B cell (primary cell): ENCODE measurements around the gene ATP5PB. TPM values are rescaled to one million over a fixed set of nuclear protein-coding genes. Genes with fewer than 3 reads are reported as not detected.
A peak's percentile ranks its signal among the peaks of the same experiment; 100 is the strongest.

Source experiments
- ATAC-seq: fragments of 200-7000 bp; cut with Tn5 transposase; one replicate; pipeline ENCODE4 v1.10.0; 2021; ENCODE audit warnings: low read depth, mild to moderate bottlenecking, moderate number of reproducible peaks, moderate library complexity
- CTCF ChIA-PET: fragments of 350-600 bp; sonication (Branson Sonifier 250); formaldehyde crosslinking; loops from one replicate; lab custom pipeline; 2021; ENCODE audit warnings: antibody characterized with exemption, inconsistent platforms; lab: Charles Lee
- POLR2A ChIA-PET: fragments of 350-600 bp; sonication (Branson Sonifier 250); formaldehyde crosslinking; loops from one replicate; lab custom pipeline; 2021; ENCODE audit warnings: antibody characterized with exemption; lab: Charles Lee
- DNase-seq: peaks from one replicate; pipeline ENCODE4 v3.0.0; 2013
- H2AFZ ChIP-seq: 2 replicates; pipeline ENCODE4 v1.6.1; 2012; ENCODE audit warnings: mild to moderate bottlenecking, low read depth, low read length; ENCODE audit not compliant: insufficient read depth, poor library complexity, severe bottlenecking
- H3K27ac ChIP-seq, 2 donors: 1 replicate in 1 of 2; 2 replicates in 1 of 2; pipeline ENCODE4 v1.5.1; 2012 to 2013; ENCODE audit warnings: low read length in 2 of 2, mild to moderate bottlenecking in 2 of 2, moderate library complexity in 1 of 2
- H3K27me3 ChIP-seq, 4 experiments: fragments of 200-600 bp in 1 of 4; sonication (generic) in 1 of 4; replicated peaks in 1 of 4; 1 replicate in 2 of 4; 2 replicates in 2 of 4; pipeline versions ENCODE4 v1.6.1 to v1.7.0; 2013 to 2016; ENCODE audit warnings: low read length in 3 of 4, mild to moderate bottlenecking in 2 of 4, mixed read lengths in 1 of 4, moderate library complexity in 1 of 4; ENCODE audit not compliant: insufficient read depth in 4 of 4, control insufficient read depth in 3 of 4; ENCODE audit errors: control extremely low read depth in 1 of 4
- H3K36me3 ChIP-seq, 2 experiments: replicated peaks in 1 of 2; 1 replicate in 1 of 2; 2 replicates in 1 of 2; pipeline versions ENCODE4 v1.6.1 to v1.7.1; 2013; ENCODE audit warnings: low read length in 1 of 2; ENCODE audit not compliant: insufficient read depth in 2 of 2, control insufficient read depth in 1 of 2; ENCODE audit errors: control extremely low read depth in 1 of 2, extremely low read depth in 1 of 2
- H3K4me1 ChIP-seq, 2 donors: fragments of 200-600 bp in 1 of 2; sonication (generic) in 1 of 2; 1 replicate in 1 of 2; 2 replicates in 1 of 2; pipeline versions ENCODE4 v1.5.1 to v1.6.1; 2013 to 2017; ENCODE audit warnings: low read length in 2 of 2; ENCODE audit not compliant: control insufficient read depth in 2 of 2, insufficient read depth in 2 of 2
- H3K4me2 ChIP-seq: replicated peaks from 2 replicates; pipeline ENCODE3; 2012; ENCODE audit warnings: mild to moderate bottlenecking, low read depth, low read length; ENCODE audit not compliant: poor library complexity, severe bottlenecking
- H3K4me3 ChIP-seq, 5 experiments: fragments of 200-600 bp in 1 of 5; sonication (generic) in 1 of 5; 1 replicate in 3 of 5; 2 replicates in 2 of 5; pipeline versions ENCODE4 v1.5.1 to v1.7.0; 2011 to 2016; ENCODE audit warnings: low read length in 4 of 5, mild to moderate bottlenecking in 4 of 5, low read depth in 2 of 5, control low read depth in 1 of 5, moderate library complexity in 1 of 5; ENCODE audit not compliant: insufficient read depth in 1 of 5; ENCODE audit errors: control extremely low read depth in 1 of 5, extremely low read depth in 1 of 5
- H3K79me2 ChIP-seq: fragments of 200-600 bp; sonication (generic); one replicate; pipeline ENCODE4 v1.6.0; 2016; ENCODE audit warnings: low read length; ENCODE audit not compliant: control insufficient read depth, insufficient read depth
- H3K9ac ChIP-seq: fragments of 200-600 bp; sonication (generic); 2 replicates; pipeline ENCODE4 v1.6.1; 2017; ENCODE audit warnings: mild to moderate bottlenecking, low read length, moderate library complexity
- H3K9me3 ChIP-seq, 3 donors: one replicate each; pipeline versions ENCODE4 v1.6.1 to v1.7.1; 2013; ENCODE audit warnings: low read length in 2 of 3; ENCODE audit not compliant: control insufficient read depth in 2 of 3, insufficient read depth in 1 of 3; ENCODE audit errors: control extremely low read depth in 1 of 3
- H4K20me1 ChIP-seq: 2 replicates; pipeline ENCODE4 v1.6.0; 2012; ENCODE audit warnings: mild to moderate bottlenecking, low read length; ENCODE audit not compliant: insufficient read depth, control insufficient read depth, poor library complexity, severe bottlenecking
- H3K27ac Mint-ChIP-seq: one replicate; pipeline ENCODE4 v1.8.0; 2021; ENCODE audit warnings: mixed read lengths
- H3K27me3 Mint-ChIP-seq: one replicate; pipeline ENCODE4 v1.8.0; 2021; ENCODE audit warnings: mixed read lengths
- H3K4me1 Mint-ChIP-seq: one replicate; pipeline ENCODE4 v1.8.0; 2021; ENCODE audit warnings: mixed read lengths
- H3K4me3 Mint-ChIP-seq: one replicate; pipeline ENCODE4 v1.8.0; 2021; ENCODE audit warnings: mixed read lengths
- H3K9me3 Mint-ChIP-seq: one replicate; pipeline ENCODE4 v1.8.0; 2022; ENCODE audit warnings: mixed read lengths; ENCODE audit not compliant: insufficient read depth
- CTCF ChIP-seq: fragments of 200-600 bp; IDR thresholded peaks from one replicate; pipeline ENCODE4 v1.8.0; 2022; ENCODE audit warnings: antibody characterized with exemption, mild to moderate bottlenecking
- EZH2 ChIP-seq: IDR thresholded peaks from 2 replicates; pipeline ENCODE4 v1.6.1; 2012; ENCODE audit warnings: borderline replicate concordance, low read depth, mild to moderate bottlenecking, moderate library complexity, low read length; ENCODE audit not compliant: insufficient read depth, poor library complexity, severe bottlenecking
- WGBS: methylation state at CpG from one replicate; pipeline ENCODE4 v1.1.5; 2013; ENCODE audit warnings: missing lambda C conversion rate; ENCODE audit not compliant: insufficient coverage; 5-methylcytosine and 5-hydroxymethylcytosine counted together
- intact Hi-C: fragments of 100-400 bp; cut with micrococcal nuclease; formaldehyde crosslinking; loops from one replicate; pipeline ENCODE4 v1.10.0; 2022
- polyA plus RNA-seq: library from polyadenylated mRNA; depleted of rRNA; stranded (reverse); fragments of >200 nt; gene quantifications from 2 replicates; pipeline ENCODE4 v1.2.3, GENCODE V29; 2012
- total RNA-seq, 2 donors: library from RNA; stranded (reverse); fragments of 120-200 nt in 1 of 2; gene quantifications; 1 replicate in 1 of 2; 2 replicates in 1 of 2; pipeline versions ENCODE4 v1.2.3 to v1.2.4, GENCODE V29; 2013 to 2022

ATP5PB gene
- total and polyA plus RNA-seq, 2 donors (not counting 1 experiment from before 2014, with no cell fraction given), result 81.2 to 110 TPM

- DNase-seq (no peak), ATAC-seq (no peak)
- Histone ChIP-seq H3K4me2 (no peak overlapping the region), H4K20me1 (no peaks in the 10 kb centered on the region), H3K27ac (peak overlapping the region in 1 of 2 donors; percentile 26), H3K4me1 (peaks cover 16 to 22% of the 10 kb centered on the region in 2 donors), H3K9me3 (no peaks in the 10 kb centered on the region), H3K79me2 (peaks cover 14% of the 10 kb centered on the region), H3K9ac (no peak overlapping the region), H3K36me3 (peaks cover 2 to 71% of the 10 kb centered on the region in 2 experiments), H3K4me3 (no peak overlapping the region), H2AFZ (no peak overlapping the region), H3K27me3 (no peaks in the 10 kb centered on the region)
- intact Hi-C loops, result loop anchor here (10.0 kb wide), 1 partner anchor 1631 kb away; the partner anchor contains the start of gene LRIG2
- CTCF ChIA-PET, result interaction anchor here (1.1 to 2.8 kb wide), 2 partner anchors 38 to 64 kb away, joined by 3 to 22 read pairs; no protein-coding TSS in a partner anchor
- TF ChIP-seq EZH2, result no peak
- TF ChIP-seq CTCF, result no peak
- Mint-ChIP-seq H3K4me3 (no peak overlapping the region), H3K4me1 (peaks cover 35% of the 10 kb centered on the region), H3K27ac (peak overlapping the region; percentile 3), H3K9me3 (no peaks in the 10 kb centered on the region), H3K27me3 (no peaks in the 10 kb centered on the region)
- WGBS, result 100% methylated on average over 1 of the region's 3 CpGs
- POLR2A ChIA-PET, result no interaction called here
Observed at GRCh38 chr1:111444031-111444430, 5.2 kb upstream of the ATP5PB start.

- Histone ChIP-seq H3K36me3 (peaks cover 2 to 57% of the 10 kb centered on the region in 2 experiments), H3K9me3 (no peaks in the 10 kb centered on the region), H3K27ac (peak overlapping the region in 1 of 2 donors; percentile 95), H3K9ac (no peak overlapping the region), H2AFZ (no peak overlapping the region), H3K4me3 (no peak overlapping the region), H3K27me3 (no peaks in the 10 kb centered on the region), H4K20me1 (peaks cover 6% of the 10 kb centered on the region), H3K4me1 (peaks cover 34 to 36% of the 10 kb centered on the region in 2 donors), H3K4me2 (no peak overlapping the region), H3K79me2 (peaks cover 36% of the 10 kb centered on the region)
- intact Hi-C loops, result loop anchor here (5.0 to 10.0 kb wide), 2 partner anchors 211 to 1628 kb away; partner anchors contain the start of gene LRIG2
- H3K4me1 Mint-ChIP-seq, result peaks cover 57% of the 10 kb centered on the region
- DNase-seq (no peak), ATAC-seq (no peak)
- 95% methylated on average over 2 of the region's 4 CpGs for WGBS
- no peak for TF ChIP-seq EZH2
- TF ChIP-seq CTCF, result no peak
- no peaks in the 10 kb centered on the region for H3K9me3 Mint-ChIP-seq
- peak overlapping the region; percentile 1 for H3K4me3 Mint-ChIP-seq
- ChIA-PET CTCF (interaction anchor here (2.5 to 3.5 kb wide), 2 partner anchors 9 to 61 kb away, joined by 16 to 20 read pairs; no protein-coding TSS in a partner anchor), POLR2A (no interaction called here)
- H3K27me3 Mint-ChIP-seq, result no peaks in the 10 kb centered on the region
- peak overlapping the region; percentile 99 for H3K27ac Mint-ChIP-seq
Observed at GRCh38 chr1:111446546-111446945, 2.7 kb upstream of the ATP5PB start.
